T-helper 2 cell treated with Interferon-gamma antibody and Interleukin-4, amounts not matched to agents 100 ng/mL and 5 ng/mL, for 36 hours (primary cell): ENCODE results near the gene DPY19L1. TPM values are rescaled to one million over a fixed set of nuclear protein-coding genes. Genes with fewer than 3 reads are reported as not detected.
"Not testable (repeated sequence)": the region's sequence is repeated elsewhere in the genome, so short reads cannot be mapped to it uniquely, and the experiment has no call there.

Experiments
- intact Hi-C: fragments of 100-400 bp; cut with micrococcal nuclease; formaldehyde crosslinking; loops from one replicate; pipeline ENCODE4 v1.15.1; 2023
- total RNA-seq: library from RNA; stranded (reverse); gene quantifications from 2 replicates; pipeline ENCODE4 v1.2.3, GENCODE V29; 2022

Gene DPY19L1
- 22.3 and 23.1 TPM in 2 replicates for total RNA-seq

GRCh38 chr7:35037211-35037525 is at the start of gene DPY19L1:
TSS of gene DPY19L1 (minus strand) at chr7:35037485. CDS start at chr7:35037394, 91 bp downstream.
- intact Hi-C loops = loop anchor here (2.0 to 10.0 kb wide), 9 partner anchors 44 to 1908 kb away; partner anchors contain the start of genes BBS9, SEPTIN7 and TBX20

DNA sequence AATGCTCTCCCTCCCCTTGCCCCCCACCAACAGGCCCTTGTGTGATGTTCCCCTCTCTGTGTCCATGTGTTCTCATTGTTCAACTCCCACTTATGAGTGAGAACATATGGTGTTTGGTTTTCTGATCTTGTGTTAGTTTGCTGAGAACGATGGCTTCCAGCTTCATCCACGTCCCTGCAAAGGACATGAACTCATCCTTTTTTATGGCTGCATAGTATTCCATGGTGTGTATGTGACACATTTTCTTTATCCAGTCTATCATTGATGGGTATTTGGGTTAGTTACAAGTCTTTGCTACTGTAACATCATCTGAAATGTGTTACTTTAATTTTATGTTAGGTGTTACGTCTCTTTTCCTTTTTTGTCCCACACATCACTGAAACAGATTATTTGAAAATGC is 42.2 kb upstream of the DPY19L1 start:
- intact Hi-C loops = loop anchor here (10.0 kb wide), 1 partner anchor 455 kb away; no protein-coding TSS in a partner anchor

DNA sequence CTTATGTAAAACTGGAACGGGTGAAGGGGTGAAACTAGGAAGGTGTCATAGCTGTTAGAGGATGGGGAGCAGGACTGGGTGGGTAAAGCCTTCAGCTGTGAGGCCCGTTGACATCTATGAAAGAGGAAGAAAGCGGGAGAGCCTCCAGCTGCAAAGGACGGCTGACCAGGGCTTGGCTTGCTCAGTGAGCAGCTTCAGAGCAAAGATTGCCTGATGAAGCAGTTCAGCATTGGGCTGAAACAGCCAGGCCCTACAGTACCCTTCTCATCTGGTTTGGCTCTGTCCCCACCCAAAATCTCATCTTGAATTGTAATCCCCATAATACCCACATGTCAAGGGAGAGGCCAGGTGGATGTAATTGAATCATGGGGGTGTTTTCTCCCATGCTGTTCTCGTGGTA is 36.7 kb upstream of the DPY19L1 start:
- intact Hi-C loops = loop anchor here (10.0 kb wide), 1 partner anchor 461 kb away; no protein-coding TSS in a partner anchor

DNA sequence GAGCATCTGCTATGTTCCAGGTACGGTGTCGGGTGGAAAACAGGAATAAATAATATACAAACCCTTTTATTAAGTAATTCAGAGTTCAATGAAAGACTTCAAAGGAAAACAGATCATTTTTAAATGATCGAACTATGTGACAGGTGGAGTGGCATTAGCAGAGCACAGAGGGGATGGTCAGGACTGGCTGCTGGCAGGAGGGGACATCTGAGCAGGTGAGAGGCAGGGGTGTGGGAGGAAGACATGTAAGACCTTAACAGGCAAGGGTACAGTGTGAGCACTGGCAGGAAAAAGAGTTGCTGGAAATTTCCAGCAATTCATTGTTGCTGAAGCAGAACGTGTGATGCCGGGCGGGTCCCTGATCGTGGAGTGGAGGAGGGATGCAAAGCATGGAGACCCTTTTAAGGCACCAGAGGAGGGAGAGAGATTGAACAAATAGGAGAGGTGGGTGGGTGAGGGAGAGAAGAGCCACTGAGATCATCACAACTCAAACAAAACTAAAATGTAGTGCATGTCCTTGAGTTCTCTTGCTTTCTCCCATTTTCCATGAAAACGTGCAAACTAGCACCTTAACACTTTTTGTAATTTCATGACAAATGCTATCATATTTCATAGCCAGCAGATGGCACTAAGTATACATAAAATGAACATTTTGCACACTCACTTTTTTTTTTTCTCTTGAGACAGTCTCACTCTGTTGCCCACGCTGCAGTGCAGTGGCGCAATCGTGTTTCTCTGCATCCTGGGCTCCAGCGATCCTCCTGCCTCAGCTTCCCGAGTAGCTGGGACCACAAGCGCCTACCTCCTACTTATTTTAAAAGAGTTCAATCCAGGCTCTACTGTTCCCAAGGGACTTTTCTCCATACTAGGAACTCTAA is 35.9 kb upstream of the DPY19L1 start:
- intact Hi-C loops = loop anchor here (10.0 kb wide), 1 partner anchor 462 kb away; no protein-coding TSS in a partner anchor

GRCh38 chr7:35069084-35069483 is 31.8 kb upstream of the DPY19L1 start:
- intact Hi-C loops = not testable (repeated sequence)

- intact Hi-C loops = not testable (repeated sequence)
Observed at GRCh38 chr7:35065382-35065781, 28.1 kb upstream of the DPY19L1 start.

DNA sequence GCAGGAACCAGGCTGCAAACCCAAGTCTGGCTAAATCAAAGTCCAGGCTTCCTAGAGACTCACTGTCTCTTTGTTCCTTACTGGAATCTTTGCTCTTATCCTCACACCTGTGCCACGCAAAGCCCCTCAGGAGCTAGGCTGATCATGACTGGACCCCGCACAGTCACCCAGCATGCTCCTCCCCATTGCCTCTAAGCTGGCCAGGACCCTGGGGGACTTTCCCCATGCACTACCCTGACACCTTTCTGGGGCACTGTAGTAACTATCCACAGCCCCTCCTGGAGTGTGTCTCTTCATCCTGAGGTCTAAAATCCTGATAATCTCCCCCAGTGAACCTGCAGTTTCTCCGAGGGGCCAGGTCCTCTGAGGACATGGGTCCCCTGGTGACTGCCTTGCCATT is 21.3 kb upstream of the DPY19L1 start:
- intact Hi-C loops = not testable (repeated sequence)

GRCh38 chr7:35057505-35058451 is 20.5 kb upstream of the DPY19L1 start:
- intact Hi-C loops = not testable (repeated sequence)

GRCh38 chr7:35055733-35056132 is 18.4 kb upstream of the DPY19L1 start:
- intact Hi-C loops = not testable (repeated sequence)

DNA sequence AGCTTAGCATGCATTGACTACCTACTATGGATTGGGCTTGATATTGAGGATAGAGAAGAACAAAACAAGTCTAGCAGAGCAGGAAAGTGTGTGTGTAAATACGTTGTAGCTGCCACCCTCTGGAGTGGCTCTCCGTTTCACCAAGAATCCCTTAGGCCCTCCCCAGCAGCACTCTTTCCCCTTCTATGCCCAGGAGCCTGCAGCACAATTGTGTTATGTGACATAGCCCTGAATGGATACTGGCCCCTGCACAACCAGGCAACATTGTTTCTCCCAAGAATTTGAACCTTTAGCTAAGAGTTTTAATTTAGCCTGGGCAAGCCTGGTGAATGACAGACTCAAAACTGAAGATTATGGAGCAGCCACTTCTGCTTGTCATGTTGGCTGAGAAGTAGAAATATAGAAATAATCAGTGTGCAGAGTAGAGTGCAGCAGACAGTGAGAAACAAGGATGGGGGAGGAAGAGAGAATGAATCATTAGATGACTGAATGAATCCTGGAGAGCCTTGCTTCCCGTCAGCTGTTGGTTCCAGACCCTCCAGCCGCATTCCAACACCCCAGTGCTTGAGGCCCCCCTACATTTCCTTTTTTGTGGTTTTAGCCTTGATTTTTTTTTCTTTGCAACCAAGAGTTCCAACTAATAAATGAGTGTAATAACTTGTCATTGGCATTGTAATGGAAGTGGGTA is 16.3 kb upstream of the DPY19L1 start:
- intact Hi-C loops = not testable (repeated sequence)

- intact Hi-C loops = not testable (repeated sequence)
Observed at GRCh38 chr7:35048390-35048789, 11.1 kb upstream of the DPY19L1 start.

GRCh38 chr7:35047912-35048305 is 10.6 kb upstream of the DPY19L1 start:
- intact Hi-C loops = not testable (repeated sequence)

DNA sequence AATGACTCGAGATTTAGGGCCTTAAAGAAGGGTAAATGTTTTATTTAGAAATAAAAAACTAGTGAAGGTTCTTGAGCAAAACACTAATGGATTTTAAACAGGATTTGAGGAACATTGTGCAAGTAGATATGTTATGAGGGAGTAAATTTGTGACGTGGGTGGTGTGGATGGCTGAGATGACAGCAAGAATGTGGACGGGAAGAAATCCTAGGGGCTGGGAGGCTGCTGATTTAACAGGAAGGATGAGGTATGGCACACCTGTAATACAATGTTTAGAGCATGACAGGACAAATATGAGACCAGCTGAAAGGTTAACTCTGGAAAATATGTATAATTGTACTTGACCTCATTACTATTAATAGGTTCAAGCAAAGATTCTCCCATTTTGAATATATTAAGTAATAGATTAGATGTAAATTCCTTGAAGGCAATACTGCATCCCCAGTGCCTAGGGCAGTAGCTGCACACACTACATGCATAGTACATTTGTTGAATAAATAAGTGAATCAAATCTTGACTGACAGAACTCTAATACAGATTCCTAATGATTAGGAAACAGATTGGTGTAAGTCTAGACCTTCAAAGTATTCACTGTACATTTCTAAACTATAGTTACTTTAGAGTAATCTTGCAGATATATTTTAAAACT is 10.1 kb upstream of the DPY19L1 start:
- intact Hi-C loops = not testable (repeated sequence)

- intact Hi-C loops = not testable (repeated sequence)
Observed at GRCh38 chr7:35043301-35043700, 6.0 kb upstream of the DPY19L1 start.

GRCh38 chr7:35040906-35041305 is 3.6 kb upstream of the DPY19L1 start:
- intact Hi-C loops = no loop called here

DNA sequence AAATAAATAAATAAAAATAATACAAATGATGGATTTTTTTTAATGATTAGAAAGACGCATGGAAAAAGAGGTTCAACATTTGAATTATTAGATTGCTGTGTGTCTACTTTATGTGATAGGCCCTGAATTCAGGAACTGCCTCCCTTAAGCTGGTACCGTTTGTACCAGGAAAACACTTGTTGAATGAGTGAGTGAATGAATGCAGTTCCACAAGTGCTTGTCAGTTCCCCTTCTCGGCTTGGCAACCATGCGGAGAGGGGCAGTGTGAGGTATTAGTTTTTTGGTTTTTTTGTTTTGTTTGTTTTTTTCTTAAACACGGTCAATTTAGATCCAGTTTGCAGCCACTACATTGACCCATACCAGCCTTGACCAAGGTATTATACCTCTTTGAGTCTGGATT is 2.1 kb upstream of the DPY19L1 start:
- intact Hi-C loops = loop anchor here (5.0 to 10.0 kb wide), 5 partner anchors 213 to 1325 kb away; partner anchors contain the start of genes SEPTIN7 and TBX20

- intact Hi-C loops = loop anchor here (5.0 to 10.0 kb wide), 5 partner anchors 214 to 1326 kb away; partner anchors contain the start of genes SEPTIN7 and TBX20
Observed at GRCh38 chr7:35038354-35038753, 1.1 kb upstream of the DPY19L1 start.

DNA sequence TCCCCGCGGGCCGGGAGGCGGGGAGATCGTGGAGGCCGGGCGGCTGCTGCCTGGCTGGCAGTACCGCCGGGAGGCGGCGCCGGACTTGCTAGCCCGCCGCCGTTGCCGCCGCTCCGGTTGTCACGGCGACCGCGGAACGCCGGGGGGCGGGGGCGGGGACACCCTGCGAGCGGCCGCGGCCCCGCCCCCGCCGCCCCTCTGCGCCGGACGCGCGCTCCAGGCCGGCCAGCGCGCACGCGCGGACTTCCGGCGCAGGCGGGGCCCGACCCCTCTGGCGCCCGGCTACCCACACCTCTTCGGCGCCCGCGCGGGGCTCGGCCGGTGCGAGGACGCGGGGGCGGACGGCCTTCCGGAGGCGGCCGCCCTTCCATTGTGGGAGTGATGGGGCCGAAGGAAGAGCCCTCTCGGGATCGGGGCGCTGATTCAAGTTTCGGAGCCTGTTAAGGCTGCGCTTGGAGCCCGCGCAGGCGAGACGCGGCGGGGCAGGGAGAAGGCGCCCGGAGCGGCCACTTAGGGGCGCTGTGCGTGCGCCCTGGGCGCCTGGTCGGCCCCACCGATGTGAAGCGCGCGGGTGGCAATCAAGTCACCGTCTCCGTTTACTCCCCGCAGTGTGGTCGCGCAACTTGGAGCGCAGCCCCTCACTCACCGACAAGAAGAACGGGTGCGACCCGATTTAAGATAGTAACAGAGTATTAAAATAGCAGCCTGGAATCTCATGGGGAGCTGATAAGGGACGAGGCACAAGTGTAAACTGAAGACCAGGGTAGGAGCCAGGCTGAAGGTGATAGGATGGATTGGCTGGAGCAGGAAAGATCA is 449 bp upstream of the DPY19L1 start:
- intact Hi-C loops = loop anchor here (2.0 to 10.0 kb wide), 9 partner anchors 45 to 1909 kb away; partner anchors contain the start of genes BBS9, SEPTIN7 and TBX20
